ENCODE data around the gene MYBL2. TPM values are rescaled to one million over a fixed set of nuclear protein-coding genes. Genes with fewer than 3 reads are reported as not detected.

Gene MYBL2
- total RNA-seq, 1 experiment from 2014 or later = 159 TPM

DNA sequence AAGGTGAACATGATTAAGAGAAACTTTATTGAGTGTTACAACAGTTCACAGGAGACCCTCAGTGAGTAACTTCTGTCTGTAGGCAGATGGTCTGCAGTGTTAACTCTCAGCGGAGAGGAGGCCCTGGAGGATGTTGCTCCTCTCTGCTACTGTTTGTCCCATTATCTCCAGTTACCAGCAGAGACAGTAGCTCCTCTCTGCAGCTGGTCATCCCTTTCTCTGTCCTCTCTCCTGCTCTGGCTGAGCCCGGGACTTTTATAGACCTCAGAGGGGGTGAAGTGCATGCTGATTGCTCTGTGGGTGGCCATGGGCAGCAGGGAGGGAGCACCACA lies 54.1 kb downstream of the MYBL2 start:
- Histone ChIP-seq H3K79me2 (ENCODE audit: insufficient read depth, low read length) (no peaks in the 10 kb centered on the region), H3K9me3 (ENCODE audit: control insufficient read depth, low read depth, low read length) (no peaks in the 10 kb centered on the region), H2AK5ac (ENCODE audit: insufficient read length, low read length) (no peak overlapping the region), H3K56ac (ENCODE audit: insufficient read length, low read depth, low read length) (no peak overlapping the region), H2AFZ (ENCODE audit: low read length) (no peak overlapping the region), H3K23ac (ENCODE audit: insufficient read length, low read depth, low read length) (no peak overlapping the region), H4K20me1 (ENCODE audit: control insufficient read depth, insufficient read depth, insufficient read length) (no peaks in the 10 kb centered on the region), H3K14ac (ENCODE audit: insufficient read depth, low read length) (no peak overlapping the region), H2BK120ac (ENCODE audit: low read depth, low read length, poor library complexity, severe bottlenecking) (no peak overlapping the region), H4K8ac (replicated peaks; ENCODE audit: insufficient read length, low read depth, low read length) (no peak overlapping the region), H3K9ac (ENCODE audit: extremely low read depth, insufficient read length, low read length) (no peak overlapping the region), H2BK20ac (ENCODE audit: low read depth, low read length, poor library complexity, severe bottlenecking) (no peak overlapping the region), H3K4me1 (ENCODE audit: insufficient read depth, low read length) (no peaks in the 10 kb centered on the region), H3K79me1 (ENCODE audit: insufficient read depth, low read depth, low read length, poor library complexity, severe bottlenecking) (no peaks in the 10 kb centered on the region), H3K27ac (ENCODE audit: insufficient read length, low read depth, low read length) (no peak overlapping the region), H3K23me2 (ENCODE audit: insufficient read length, low read depth, low read length, poor library complexity, severe bottlenecking) (no peaks in the 10 kb centered on the region), H2BK5ac (ENCODE audit: insufficient read length, low read length) (no peak overlapping the region), H2BK12ac (ENCODE audit: insufficient read length, low read depth, low read length) (no peak overlapping the region), H3K27me3 (ENCODE audit: insufficient read depth, low read length) (no peaks in the 10 kb centered on the region), H4K5ac (ENCODE audit: insufficient read length, low read depth, low read length) (no peak overlapping the region), H3T11ph (ENCODE audit: low read length) (no peak overlapping the region), H3K4me2 (ENCODE audit: insufficient read depth, insufficient read length, low read length) (no peak overlapping the region), H2BK15ac (ENCODE audit: low read depth, low read length) (no peak overlapping the region), H3K18ac (ENCODE audit: insufficient read length, low read depth, low read length) (no peak overlapping the region), H4K91ac (ENCODE audit: insufficient read length, low read depth, low read length) (no peak overlapping the region), H3K4ac (ENCODE audit: low read depth, low read length) (no peak overlapping the region)
- Mint-ChIP-seq H3K9me3 (no peaks in the 10 kb centered on the region), H3K27me3 (ENCODE audit: low read depth) (peaks cover 3% of the 10 kb centered on the region), H3K36me3 (ENCODE audit: insufficient read depth in 1 of 3, low read depth in 3 of 3) (peaks cover 18 to 20% (median 18%) of the 10 kb centered on the region in 3 experiments), H3K4me3 (no peak overlapping the region), H3K27ac (peak overlapping the region in 1 of 3 experiments; percentile 21; a peak in 1 of 7 replicates), H3K4me1 (peaks cover 8 to 14% of the 10 kb centered on the region in 2 experiments)
- no peak for TF ChIP-seq CTCF (conservative IDR thresholded peaks at IDR 0.05)
- WGBS (ENCODE audit: extremely low coverage, insufficient read length, low lambda C conversion rate) = no CpG with 5 or more reads among the region's 2 CpGs
- no peak for DNase-seq

Data from H9 (cell line).